SK-N-SH treated with all-trans-retinoic acid at 6 μM for 48 hours (cell line): ENCODE measurements around the gene AGBL1.
A peak's percentile ranks its signal among the peaks of the same experiment; 100 is the strongest.

Experiments used
- ATAC-seq: fragments of 200-7000 bp; cut with Tn5 transposase; 3 replicates; pipeline ENCODE4 v1.9.1; 2020; ENCODE audit warnings: mild to moderate bottlenecking, moderate library complexity
- ARNTL ChIP-seq: fragments of 450-650 bp; formaldehyde crosslinking; IDR thresholded peaks from 2 replicates; pipeline ENCODE4 v1.5.0; 2020; ENCODE audit warnings: low read depth, mild to moderate bottlenecking, moderate library complexity, borderline replicate concordance
- BACH2 ChIP-seq: fragments of 250-450 bp; sonication (Bioruptor Pico); IDR thresholded peaks from 2 replicates; pipeline ENCODE4 v1.9.0; 2021; ENCODE audit warnings: mild to moderate bottlenecking, borderline replicate concordance
- CREB5 ChIP-seq: fragments of 250-450 bp; sonication (Bioruptor Pico); IDR thresholded peaks from 2 replicates; pipeline ENCODE4 v1.5.1; 2020; ENCODE audit warnings: low read depth, mild to moderate bottlenecking, moderate library complexity
- CSDC2 ChIP-seq: fragments of 250-450 bp; sonication (Bioruptor Pico); IDR thresholded peaks from 2 replicates; pipeline ENCODE4 v1.5.0; 2020; ENCODE audit warnings: mild to moderate bottlenecking, moderate library complexity
- ESRRG ChIP-seq: fragments of 250-450 bp; sonication (Bioruptor Pico); IDR thresholded peaks from 2 replicates; pipeline ENCODE4 v1.6.1; 2021; ENCODE audit warnings: mild to moderate bottlenecking
- GLIS3 ChIP-seq: fragments of 250-450 bp; sonication (Bioruptor Pico); IDR thresholded peaks from 2 replicates; pipeline ENCODE4 v1.5.0; 2020; ENCODE audit warnings: mild to moderate bottlenecking, moderate library complexity
- ISL1 ChIP-seq: fragments of 250-450 bp; sonication (Bioruptor Pico); IDR thresholded peaks from 2 replicates; pipeline ENCODE4 v2.1.2; 2022; ENCODE audit warnings: mild to moderate bottlenecking, moderate library complexity
- OSR1 ChIP-seq: fragments of 250-450 bp; sonication (Bioruptor Pico); IDR thresholded peaks from 2 replicates; pipeline ENCODE4 v1.8.0; 2022; ENCODE audit warnings: moderate library complexity, mild to moderate bottlenecking, inconsistent platforms
- PATZ1 ChIP-seq: fragments of 250-450 bp; sonication (Bioruptor Pico); IDR thresholded peaks from 2 replicates; pipeline ENCODE4 v1.8.0; 2020; ENCODE audit warnings: mild to moderate bottlenecking, moderate library complexity, borderline replicate concordance
- POU6F1 ChIP-seq: fragments of 250-450 bp; sonication (Bioruptor Pico); IDR thresholded peaks from 2 replicates; pipeline ENCODE4 v1.8.0; 2021; ENCODE audit warnings: low read depth, mild to moderate bottlenecking, moderate library complexity, borderline replicate concordance
- PPARA ChIP-seq: fragments of 250-450 bp; sonication (Bioruptor Pico); IDR thresholded peaks from 2 replicates; pipeline ENCODE4 v1.5.0; 2020; ENCODE audit warnings: mild to moderate bottlenecking, borderline replicate concordance
- RARB ChIP-seq: fragments of 250-450 bp; sonication (Bioruptor Pico); IDR thresholded peaks from 2 replicates; pipeline ENCODE4 v1.8.0; 2021; ENCODE audit warnings: mild to moderate bottlenecking, moderate library complexity
- SNAI2 ChIP-seq: fragments of 250-450 bp; sonication (Bioruptor Pico); IDR thresholded peaks from 2 replicates; pipeline ENCODE4 v1.5.0; 2020; ENCODE audit warnings: mild to moderate bottlenecking, moderate library complexity
- TCF4 ChIP-seq: fragments of 250-450 bp; sonication (Bioruptor Pico); IDR thresholded peaks from 2 replicates; pipeline ENCODE4 v1.8.0; 2021; ENCODE audit warnings: mild to moderate bottlenecking, moderate library complexity, borderline replicate concordance
- TOX ChIP-seq: fragments of 250-450 bp; sonication (Bioruptor Pico); IDR thresholded peaks from 2 replicates; pipeline ENCODE4 v1.8.0; 2021; ENCODE audit warnings: mild to moderate bottlenecking, moderate library complexity, borderline replicate concordance
- ZFP30 ChIP-seq: fragments of 450-650 bp; formaldehyde crosslinking; IDR thresholded peaks from 2 replicates; pipeline ENCODE4 v1.5.0; 2022; ENCODE audit warnings: mild to moderate bottlenecking, moderate library complexity
- ZNF565 ChIP-seq: fragments of 450-650 bp; formaldehyde crosslinking; conservative IDR thresholded peaks from 2 replicates; pipeline ENCODE4 v1.5.0; 2020; ENCODE audit warnings: low read depth, mild to moderate bottlenecking, moderate library complexity
- ZNF70 ChIP-seq: fragments of 450-650 bp; formaldehyde crosslinking; IDR thresholded peaks from 2 replicates; pipeline ENCODE4 v1.5.0; 2020; ENCODE audit warnings: mild to moderate bottlenecking, moderate library complexity
- ZNF8 ChIP-seq: fragments of 450-650 bp; formaldehyde crosslinking; IDR thresholded peaks from 2 replicates; pipeline ENCODE4 v1.5.0; 2020; ENCODE audit warnings: mild to moderate bottlenecking, moderate library complexity
- TF ChIP-seq, protein P1 (sequence below): fragments of 250-450 bp; sonication (Bioruptor Pico); IDR thresholded peaks from 2 replicates; pipeline ENCODE4 v1.5.1; 2021; ENCODE audit warnings: mild to moderate bottlenecking, moderate library complexity
- TF ChIP-seq, protein P2 (sequence below): fragments of 250-450 bp; sonication (Bioruptor Pico); IDR thresholded peaks from 2 replicates; pipeline ENCODE4 v1.5.0; 2020; ENCODE audit warnings: mild to moderate bottlenecking, moderate library complexity

Gene AGBL1

GRCh38 chr15:86905625-86906256, 826.1 kb downstream of the AGBL1 start:
- ATAC-seq = no peak
- TF ChIP-seq TCF4 (CRISPR knock-in tag) (no peak), OSR1 (CRISPR knock-in tag) (no peak), RARB (CRISPR knock-in tag) (no peak)

DNA sequence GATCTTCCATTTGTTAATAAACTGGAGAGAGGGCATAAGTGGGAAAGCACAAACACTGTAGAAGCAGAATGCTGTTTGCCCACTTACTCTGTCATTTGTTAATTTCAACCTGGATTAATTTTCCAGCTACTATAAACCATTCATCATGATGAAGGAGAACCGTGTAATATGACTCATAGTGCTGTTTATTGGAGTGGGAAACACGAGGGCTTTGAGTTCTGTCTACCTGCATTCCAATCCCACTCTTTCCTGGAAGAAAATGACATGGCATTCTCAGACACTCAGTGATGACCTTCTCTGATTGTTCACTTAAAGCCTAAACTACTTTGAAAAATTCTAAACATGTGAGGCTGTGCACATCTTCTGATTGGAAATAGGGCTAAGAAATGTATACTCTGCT, 826.7 kb downstream of the AGBL1 start:
- TF ChIP-seq RARB (CRISPR knock-in tag) (no peak), ZNF70 (no peak), TCF4 (CRISPR knock-in tag) (no peak), ZFP30 (CRISPR knock-in tag) (no peak), CREB5 (CRISPR knock-in tag) (no peak), ISL1 (peak; percentile 31), ARNTL (no peak), GLIS3 (no peak)

DNA sequence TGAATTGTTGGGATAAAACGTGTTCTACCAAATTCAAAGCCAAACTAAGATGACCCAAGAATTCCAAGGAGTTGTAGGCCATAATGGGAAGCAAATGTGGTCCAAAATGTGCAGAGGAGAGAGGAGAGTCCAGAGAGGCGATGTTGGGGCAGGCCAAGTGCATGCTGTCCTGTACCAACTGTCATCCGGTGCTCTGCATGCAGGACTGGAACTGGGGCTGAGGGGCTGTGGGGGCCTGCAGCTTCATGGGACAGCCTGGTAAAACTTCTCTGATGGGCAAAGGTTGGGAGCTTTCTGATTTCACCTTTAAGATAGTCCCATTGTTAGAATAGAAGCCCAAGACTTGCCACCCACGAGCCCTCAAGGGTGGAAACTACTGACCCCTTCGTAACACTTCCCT, 831.4 kb downstream of the AGBL1 start:
- TF ChIP-seq CSDC2 (CRISPR knock-in tag) (no peak), CREB5 (CRISPR knock-in tag) (no peak), ZNF565 (CRISPR knock-in tag) (no peak), TCF4 (CRISPR knock-in tag) (no peak), TOX (no peak), ZFP30 (CRISPR knock-in tag) (no peak), ARNTL (no peak), ESRRG (CRISPR knock-in tag) (no peak), ZNF8 (no peak), PATZ1 (CRISPR knock-in tag) (no peak), PPARA (CRISPR knock-in tag) (no peak)
- TF ChIP-seq, protein P1, sequence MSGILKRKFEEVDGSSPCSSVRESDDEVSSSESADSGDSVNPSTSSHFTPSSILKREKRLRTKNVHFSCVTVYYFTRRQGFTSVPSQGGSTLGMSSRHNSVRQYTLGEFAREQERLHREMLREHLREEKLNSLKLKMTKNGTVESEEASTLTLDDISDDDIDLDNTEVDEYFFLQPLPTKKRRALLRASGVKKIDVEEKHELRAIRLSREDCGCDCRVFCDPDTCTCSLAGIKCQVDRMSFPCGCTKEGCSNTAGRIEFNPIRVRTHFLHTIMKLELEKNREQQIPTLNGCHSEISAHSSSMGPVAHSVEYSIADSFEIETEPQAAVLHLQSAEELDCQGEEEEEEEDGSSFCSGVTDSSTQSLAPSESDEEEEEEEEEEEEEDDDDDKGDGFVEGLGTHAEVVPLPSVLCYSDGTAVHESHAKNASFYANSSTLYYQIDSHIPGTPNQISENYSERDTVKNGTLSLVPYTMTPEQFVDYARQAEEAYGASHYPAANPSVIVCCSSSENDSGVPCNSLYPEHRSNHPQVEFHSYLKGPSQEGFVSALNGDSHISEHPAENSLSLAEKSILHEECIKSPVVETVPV = no peak
- TF ChIP-seq, protein P2, sequence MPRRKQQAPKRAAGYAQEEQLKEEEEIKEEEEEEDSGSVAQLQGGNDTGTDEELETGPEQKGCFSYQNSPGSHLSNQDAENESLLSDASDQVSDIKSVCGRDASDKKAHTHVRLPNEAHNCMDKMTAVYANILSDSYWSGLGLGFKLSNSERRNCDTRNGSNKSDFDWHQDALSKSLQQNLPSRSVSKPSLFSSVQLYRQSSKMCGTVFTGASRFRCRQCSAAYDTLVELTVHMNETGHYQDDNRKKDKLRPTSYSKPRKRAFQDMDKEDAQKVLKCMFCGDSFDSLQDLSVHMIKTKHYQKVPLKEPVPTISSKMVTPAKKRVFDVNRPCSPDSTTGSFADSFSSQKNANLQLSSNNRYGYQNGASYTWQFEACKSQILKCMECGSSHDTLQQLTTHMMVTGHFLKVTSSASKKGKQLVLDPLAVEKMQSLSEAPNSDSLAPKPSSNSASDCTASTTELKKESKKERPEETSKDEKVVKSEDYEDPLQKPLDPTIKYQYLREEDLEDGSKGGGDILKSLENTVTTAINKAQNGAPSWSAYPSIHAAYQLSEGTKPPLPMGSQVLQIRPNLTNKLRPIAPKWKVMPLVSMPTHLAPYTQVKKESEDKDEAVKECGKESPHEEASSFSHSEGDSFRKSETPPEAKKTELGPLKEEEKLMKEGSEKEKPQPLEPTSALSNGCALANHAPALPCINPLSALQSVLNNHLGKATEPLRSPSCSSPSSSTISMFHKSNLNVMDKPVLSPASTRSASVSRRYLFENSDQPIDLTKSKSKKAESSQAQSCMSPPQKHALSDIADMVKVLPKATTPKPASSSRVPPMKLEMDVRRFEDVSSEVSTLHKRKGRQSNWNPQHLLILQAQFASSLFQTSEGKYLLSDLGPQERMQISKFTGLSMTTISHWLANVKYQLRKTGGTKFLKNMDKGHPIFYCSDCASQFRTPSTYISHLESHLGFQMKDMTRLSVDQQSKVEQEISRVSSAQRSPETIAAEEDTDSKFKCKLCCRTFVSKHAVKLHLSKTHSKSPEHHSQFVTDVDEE (CRISPR knock-in tag) = no peak
- no peak for ATAC-seq

More for the DNA sequence above, 826.7 kb downstream of the AGBL1 start:
- ATAC-seq = no peak

GRCh38 chr15:86912661-86913060, 833.0 kb downstream of the AGBL1 start:
- TF ChIP-seq ZNF8 (no peak), OSR1 (CRISPR knock-in tag) (no peak), SNAI2 (CRISPR knock-in tag) (no peak), GLIS3 (no peak), POU6F1 (CRISPR knock-in tag) (no peak), CSDC2 (CRISPR knock-in tag) (no peak), BACH2 (no peak), PPARA (CRISPR knock-in tag) (no peak)
- no peak for ATAC-seq
